Loucy (cell line): ENCODE data around the gene ARHGAP11A.
A peak's percentile ranks its signal among the peaks of the same experiment; 100 is the strongest.
"Not testable (repeated sequence)": the region's sequence is repeated elsewhere in the genome, so short reads cannot be mapped to it uniquely, and the experiment has no call there.

Experiments
- H2AFZ ChIP-seq: fragments of 200-600 bp; sonication (generic); 2 replicates; pipeline ENCODE4 v1.6.0; 2016; ENCODE audit warnings: antibody characterized with exemption, mild to moderate bottlenecking, low read length, moderate library complexity
- H3F3A ChIP-seq: fragments of 200-600 bp; 2 replicates; pipeline ENCODE4 v1.6.0; 2016; ENCODE audit warnings: antibody characterized with exemption, low read depth, mild to moderate bottlenecking
- H3K27me3 ChIP-seq: fragments of 200-600 bp; sonication (generic); 2 replicates; pipeline ENCODE4 v1.6.1; 2014; ENCODE audit warnings: low read length, mild to moderate bottlenecking; ENCODE audit not compliant: insufficient read depth, poor library complexity, severe bottlenecking
- H3K36me3 ChIP-seq: fragments of 200-600 bp; sonication (generic); 2 replicates; pipeline ENCODE4 v1.6.1; 2016; ENCODE audit warnings: low read length; ENCODE audit not compliant: insufficient read depth
- H3K4me1 ChIP-seq: fragments of 200-600 bp; sonication (generic); 2 replicates; pipeline ENCODE4 v1.5.1; 2014; ENCODE audit warnings: low read length, mild to moderate bottlenecking; ENCODE audit not compliant: insufficient read depth, poor library complexity, severe bottlenecking
- H3K4me2 ChIP-seq: fragments of 200-600 bp; sonication (generic); 2 replicates; pipeline ENCODE4 v1.6.0; 2014; ENCODE audit warnings: antibody characterized with exemption, low read length, low read depth, mild to moderate bottlenecking; ENCODE audit not compliant: poor library complexity, severe bottlenecking
- H3K4me3 ChIP-seq: fragments of 200-600 bp; sonication (generic); 2 replicates; pipeline ENCODE4 v1.5.1; 2014; ENCODE audit warnings: low read length, mild to moderate bottlenecking, mixed read lengths; ENCODE audit not compliant: poor library complexity, severe bottlenecking
- H3K79me2 ChIP-seq: fragments of 200-600 bp; sonication (generic); 2 replicates; pipeline ENCODE4 v1.6.1; 2014; ENCODE audit warnings: low read length; ENCODE audit not compliant: insufficient read depth
- H3K9ac ChIP-seq: fragments of 200-600 bp; sonication (generic); 2 replicates; pipeline ENCODE4 v1.6.0; 2014; ENCODE audit warnings: mild to moderate bottlenecking, low read depth, low read length, moderate library complexity; ENCODE audit not compliant: poor library complexity, severe bottlenecking
- H3K9me2 ChIP-seq: fragments of 200-600 bp; sonication (generic); replicated peaks from 2 replicates; pipeline ENCODE4 v1.6.1; 2016; ENCODE audit warnings: low read depth, low read length, mixed read lengths
- H3K9me3 ChIP-seq: fragments of 200-600 bp; sonication (generic); 2 replicates; pipeline ENCODE4 v1.6.1; 2014; ENCODE audit warnings: mild to moderate bottlenecking, antibody characterized with exemption, low read length, low read depth; ENCODE audit not compliant: insufficient read depth
- H4K20me1 ChIP-seq: fragments of 200-600 bp; sonication (generic); 2 replicates; pipeline ENCODE4 v1.6.0; 2014; ENCODE audit warnings: antibody characterized with exemption, low read length, mild to moderate bottlenecking; ENCODE audit not compliant: insufficient read depth, poor library complexity, severe bottlenecking

The ARHGAP11A gene

GRCh38 chr15:32615051-32615870 is at the start of gene ARHGAP11A:
ARHGAP11A (plus strand) TSS chr15:32615504; CDS start chr15:32616212, 708 bp downstream.
- not testable (repeated sequence) for H3K4me1 ChIP-seq, H3K27me3 ChIP-seq, H3K9me3 ChIP-seq, H3F3A ChIP-seq, H3K36me3 ChIP-seq, H3K9me2 ChIP-seq
- Histone ChIP-seq H2AFZ (peak within 1 kb of the TSS; percentile 46), H3K4me2 (peak within 1 kb of the TSS; percentile 83), H4K20me1 (peaks cover 15% of the 10 kb centered on the region), H3K79me2 (peaks cover 56% of the 10 kb centered on the region), H3K4me3 (peak within 1 kb of the TSS; percentile 88), H3K9ac (peak within 1 kb of the TSS; percentile 98)

DNA sequence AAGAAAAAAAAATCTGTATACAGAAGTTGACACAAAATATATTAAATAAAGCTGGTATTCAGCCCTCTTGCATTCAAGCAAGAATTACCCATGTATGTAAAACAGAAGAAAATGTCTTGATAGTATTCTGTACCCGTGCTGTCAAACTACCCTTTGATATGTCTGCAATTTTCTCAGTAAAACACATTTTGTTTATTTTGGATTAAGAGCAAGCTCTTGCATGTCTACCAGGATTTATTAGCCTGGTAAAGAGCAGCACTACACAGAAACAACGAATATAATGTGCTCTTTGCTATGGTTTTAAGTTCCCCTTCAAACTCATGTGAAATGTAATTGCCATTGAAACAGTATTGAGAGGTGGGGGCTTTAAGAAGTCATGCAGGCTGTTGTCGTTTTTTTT is 46.3 kb upstream of the ARHGAP11A start:
- not testable (repeated sequence) for H3K9me3 ChIP-seq, H4K20me1 ChIP-seq, H3K4me3 ChIP-seq, H2AFZ ChIP-seq, H3K9me2 ChIP-seq, H3K27me3 ChIP-seq, H3K9ac ChIP-seq, H3K36me3 ChIP-seq, H3K79me2 ChIP-seq, H3F3A ChIP-seq, H3K4me2 ChIP-seq, H3K4me1 ChIP-seq

DNA sequence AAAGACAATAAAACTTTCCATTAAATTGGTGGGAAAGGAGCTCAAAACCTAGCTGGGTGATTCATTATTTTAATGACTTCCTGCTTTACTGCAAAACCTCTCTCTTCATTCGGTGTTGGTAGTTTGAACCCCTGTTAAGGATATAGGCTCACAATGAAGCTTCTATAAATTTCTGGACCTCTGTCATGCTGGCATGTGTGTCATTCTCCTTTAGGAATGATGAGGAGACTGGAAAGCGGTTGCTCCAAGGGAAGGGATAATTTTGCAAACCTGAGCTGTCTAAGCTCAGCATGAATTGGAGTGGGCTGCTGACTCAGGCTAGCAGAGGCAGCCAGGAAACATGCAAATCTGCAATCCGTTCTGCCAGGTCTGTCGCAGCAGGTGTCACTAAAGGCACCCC is 36.8 kb upstream of the ARHGAP11A start:
- H4K20me1 ChIP-seq, H3K36me3 ChIP-seq, H3K79me2 ChIP-seq, H3K9me3 ChIP-seq, H3K4me2 ChIP-seq, H3F3A ChIP-seq, H3K9me2 ChIP-seq, H3K27me3 ChIP-seq, H3K9ac ChIP-seq, H3K4me1 ChIP-seq, H2AFZ ChIP-seq: not testable (repeated sequence)
- H3K4me3 ChIP-seq: peak overlapping the region; percentile 59

GRCh38 chr15:32585844-32586243 is 29.5 kb upstream of the ARHGAP11A start:
- not testable (repeated sequence) for H3K79me2 ChIP-seq, H4K20me1 ChIP-seq, H2AFZ ChIP-seq, H3K9me3 ChIP-seq, H3K9me2 ChIP-seq, H3K9ac ChIP-seq, H3K4me1 ChIP-seq, H3K36me3 ChIP-seq, H3K4me2 ChIP-seq, H3K4me3 ChIP-seq, H3K27me3 ChIP-seq, H3F3A ChIP-seq

DNA sequence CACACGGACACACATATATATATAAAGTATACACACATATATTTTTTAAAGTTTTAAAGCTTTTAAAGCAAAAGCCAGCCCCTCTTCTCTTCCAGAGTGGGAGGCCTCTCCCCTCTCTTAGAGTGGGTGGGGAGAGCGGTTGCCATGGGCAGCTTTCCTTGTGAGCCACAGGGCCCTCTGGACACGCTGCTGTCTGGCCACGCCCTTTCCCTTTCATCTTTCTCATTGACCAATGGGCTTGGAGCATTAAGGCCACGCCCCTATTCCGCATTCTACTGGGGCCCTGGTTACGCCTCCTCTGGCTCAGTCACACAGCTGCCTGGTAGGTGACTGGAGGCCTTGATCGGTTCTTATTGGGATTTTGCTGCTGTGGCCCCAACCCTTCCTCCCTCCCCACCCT is 22.2 kb upstream of the ARHGAP11A start, which contains the start of gene GOLGA8N:
Gene GOLGA8N (plus strand): TSS at position 306 of the 400 bp plus-strand sequence.
- H4K20me1 ChIP-seq, H3K9me3 ChIP-seq, H3K9ac ChIP-seq, H3K36me3 ChIP-seq, H3K9me2 ChIP-seq, H3K27me3 ChIP-seq, H3K4me1 ChIP-seq, H3K4me3 ChIP-seq, H3K79me2 ChIP-seq, H2AFZ ChIP-seq, H3K4me2 ChIP-seq, H3F3A ChIP-seq: not testable (repeated sequence)

- not testable (repeated sequence) for H3K4me1 ChIP-seq, H2AFZ ChIP-seq, H3F3A ChIP-seq, H3K36me3 ChIP-seq, H3K9ac ChIP-seq, H3K4me2 ChIP-seq, H3K9me3 ChIP-seq, H4K20me1 ChIP-seq, H3K79me2 ChIP-seq, H3K9me2 ChIP-seq, H3K27me3 ChIP-seq, H3K4me3 ChIP-seq
Measured at GRCh38 chr15:32609518-32609917, 5.8 kb upstream of the ARHGAP11A start.

DNA sequence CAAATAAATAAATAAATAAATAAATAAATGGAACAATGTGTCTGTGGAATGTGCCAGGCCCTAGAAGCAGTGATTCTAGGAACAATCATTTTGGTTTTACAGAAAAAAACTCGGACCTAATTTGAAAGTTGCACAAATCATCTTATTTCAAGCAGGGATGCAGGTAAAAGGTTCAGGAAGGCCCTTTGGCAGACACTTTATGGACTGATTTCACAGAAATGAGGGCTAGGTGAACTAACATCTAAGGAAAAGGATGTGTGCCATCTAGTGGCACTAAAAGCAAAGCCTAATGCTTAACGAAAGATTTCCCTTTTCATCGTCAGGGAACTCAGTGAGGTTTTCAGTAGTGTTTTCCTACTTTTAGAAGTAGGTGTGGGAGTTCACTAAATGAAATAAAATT is 4.6 kb upstream of the ARHGAP11A start:
- H3K9ac ChIP-seq, H3K9me2 ChIP-seq, H3K4me3 ChIP-seq, H3K4me1 ChIP-seq, H3K4me2 ChIP-seq, H4K20me1 ChIP-seq, H3F3A ChIP-seq, H2AFZ ChIP-seq, H3K9me3 ChIP-seq, H3K36me3 ChIP-seq, H3K27me3 ChIP-seq: not testable (repeated sequence)
- H3K79me2 ChIP-seq: peaks cover 11% of the 10 kb centered on the region
